IMR-90 (cell line): ENCODE measurements around the gene GLCCI1. TPM values are rescaled to one million over a fixed set of nuclear protein-coding genes. Genes with fewer than 3 reads are reported as not detected.

Source experiments
- ATAC-seq: fragments of 200-7000 bp; cut with Tn5 transposase; 2 replicates; pipeline ENCODE4 v1.9.1; 2020; ENCODE audit warnings: low read depth, mild to moderate bottlenecking, moderate library complexity
- BruUV-seq: library from RNA; stranded (reverse); fragments of 400-500 nt; replicated peaks from 2 replicates; lab custom pipeline; 2021; lab: Mats Ljungman, UMichigan
- CTCF ChIA-PET: fragments of 300-600 bp; formaldehyde crosslinking; extraction: SDS; loops from one replicate; lab custom pipeline; 2021; ENCODE audit warnings: antibody characterized with exemption; lab: Yijun Ruan, JAX
- POLR2A ChIA-PET: fragments of 300-600 bp; sonication (Branson Sonifier 250); formaldehyde crosslinking; loops from one replicate; lab custom pipeline; 2022; ENCODE audit warnings: antibody characterized with exemption; ENCODE audit not compliant: unreplicated experiment; lab: Charles Lee
- DNase-seq: peaks from one replicate; pipeline ENCODE4 v3.0.0; 2013
- H2AFZ ChIP-seq: replicated peaks from 2 replicates; pipeline ENCODE3; 2013; ENCODE audit warnings: low read length, mild to moderate bottlenecking; ENCODE audit not compliant: poor library complexity
- H2AK5ac ChIP-seq: 2 replicates; pipeline ENCODE4 v1.6.1; 2013; ENCODE audit warnings: low read depth, low read length, inconsistent platforms
- H2AK9ac ChIP-seq: replicated peaks from 2 replicates; pipeline ENCODE3; 2013; ENCODE audit warnings: mild to moderate bottlenecking, low read depth, low read length, moderate library complexity; ENCODE audit not compliant: poor library complexity
- H2BK120ac ChIP-seq: 2 replicates; pipeline ENCODE4 v1.6.1; 2013; ENCODE audit warnings: low read depth, low read length, inconsistent platforms
- H2BK15ac ChIP-seq: 3 replicates; pipeline ENCODE4 v1.6.1; 2013; ENCODE audit warnings: low read depth, low read length, inconsistent platforms
- H2BK20ac ChIP-seq: 2 replicates; pipeline ENCODE4 v1.6.1; 2013; ENCODE audit warnings: low read depth, mild to moderate bottlenecking, inconsistent platforms, low read length, moderate library complexity
- H2BK5ac ChIP-seq: 2 replicates; pipeline ENCODE4 v1.6.1; 2013; ENCODE audit warnings: mild to moderate bottlenecking, low read depth, low read length, inconsistent platforms; ENCODE audit not compliant: poor library complexity, severe bottlenecking
- H3K14ac ChIP-seq: replicated peaks from 2 replicates; pipeline ENCODE4 v1.6.1; 2013; ENCODE audit warnings: low read depth, low read length, inconsistent platforms
- H3K18ac ChIP-seq: 2 replicates; pipeline ENCODE4 v1.6.1; 2013; ENCODE audit warnings: low read depth, low read length, control low read depth
- H3K23ac ChIP-seq: 2 replicates; pipeline ENCODE4 v1.6.1; 2013; ENCODE audit warnings: low read depth, low read length, inconsistent platforms
- H3K27ac ChIP-seq: 2 replicates; pipeline ENCODE4 v1.5.1; 2013; ENCODE audit warnings: mild to moderate bottlenecking, control low read depth, low read length; ENCODE audit not compliant: insufficient read depth
- H3K27me3 ChIP-seq: 2 replicates; pipeline ENCODE4 v1.6.1; 2013; ENCODE audit warnings: low read length; ENCODE audit not compliant: control insufficient read depth, insufficient read depth
- H3K36me3 ChIP-seq: 2 replicates; pipeline ENCODE4 v1.6.1; 2013; ENCODE audit warnings: low read length, mixed read lengths; ENCODE audit not compliant: control insufficient read depth, insufficient read depth
- H3K4ac ChIP-seq: 2 replicates; pipeline ENCODE4 v1.6.1; 2013; ENCODE audit warnings: low read depth, low read length, inconsistent platforms
- H3K4me1 ChIP-seq: 2 replicates; pipeline ENCODE4 v1.6.1; 2013; ENCODE audit warnings: low read length, mixed read lengths; ENCODE audit not compliant: control insufficient read depth, insufficient read depth
- H3K4me2 ChIP-seq: 2 replicates; pipeline ENCODE4 v1.6.1; 2013; ENCODE audit warnings: low read depth, mild to moderate bottlenecking, control low read depth, low read length, moderate library complexity
- H3K4me3 ChIP-seq: 2 replicates; pipeline ENCODE4 v1.5.1; 2013; ENCODE audit warnings: low read depth, mild to moderate bottlenecking, control low read depth, low read length, moderate library complexity; ENCODE audit not compliant: insufficient read depth
- H3K56ac ChIP-seq: 2 replicates; pipeline ENCODE4 v1.6.1; 2013; ENCODE audit warnings: low read length, inconsistent platforms; ENCODE audit not compliant: insufficient read depth; ENCODE audit errors: extremely low read depth
- H3K79me1 ChIP-seq, 2 experiments: 2 replicates each; pipeline ENCODE4 v1.6.1; 2013; ENCODE audit warnings: low read length in 2 of 2, inconsistent platforms in 1 of 2, low read depth in 1 of 2
- H3K9ac ChIP-seq: 2 replicates; pipeline ENCODE4 v1.6.1; 2013; ENCODE audit warnings: low read depth, low read length, control low read depth
- H3K9me1 ChIP-seq: 2 replicates; pipeline ENCODE4 v1.6.1; 2013; ENCODE audit warnings: low read length, inconsistent platforms; ENCODE audit not compliant: insufficient read depth
- H3K9me3 ChIP-seq: 2 replicates; pipeline ENCODE4 v1.6.1; 2013; ENCODE audit warnings: low read length; ENCODE audit not compliant: control insufficient read depth, insufficient read depth
- H4K20me1 ChIP-seq: 2 replicates; pipeline ENCODE4 v1.6.1; 2013; ENCODE audit warnings: low read length, inconsistent platforms; ENCODE audit not compliant: insufficient read depth
- H4K5ac ChIP-seq: 2 replicates; pipeline ENCODE4 v1.6.1; 2013; ENCODE audit warnings: mild to moderate bottlenecking, low read depth, low read length, control low read depth
- H4K8ac ChIP-seq, 2 experiments: 2 replicates each; pipeline ENCODE4 v1.6.1; 2013; ENCODE audit warnings: low read depth in 2 of 2, low read length in 2 of 2, control low read depth in 1 of 2, inconsistent platforms in 1 of 2
- H4K91ac ChIP-seq: 2 replicates; pipeline ENCODE4 v1.6.1; 2013; ENCODE audit warnings: low read depth, low read length, inconsistent platforms; ENCODE audit not compliant: insufficient read depth
- BHLHE40 ChIP-seq: fragments of 150-350 bp; IDR thresholded peaks from 2 replicates; pipeline ENCODE4 v1.6.1; 2016; ENCODE audit warnings: mild to moderate bottlenecking, low read depth, low read length
- CEBPB ChIP-seq: IDR thresholded peaks from 2 replicates; pipeline ENCODE4 v1.6.1; 2012; ENCODE audit warnings: low read depth, low read length, improper control_type of control experiment
- CHD1 ChIP-seq: IDR thresholded peaks from 2 replicates; pipeline ENCODE4 v1.6.1; 2012; ENCODE audit warnings: low read depth, low read length, improper control_type of control experiment
- FOS ChIP-seq: fragments of 150-350 bp; IDR thresholded peaks from 2 replicates; pipeline ENCODE4 v1.6.1; 2016; ENCODE audit warnings: low read depth, low read length
- MAZ ChIP-seq: IDR thresholded peaks from 2 replicates; pipeline ENCODE4 v1.6.1; 2012; ENCODE audit warnings: low read depth, mild to moderate bottlenecking, low read length, improper control_type of control experiment, moderate library complexity, borderline replicate concordance
- MXI1 ChIP-seq: IDR thresholded peaks from 2 replicates; pipeline ENCODE4 v1.6.1; 2012; ENCODE audit warnings: low read depth, mild to moderate bottlenecking, low read length, moderate library complexity, borderline replicate concordance
- NFE2L2 ChIP-seq: fragments of 150-350 bp; IDR thresholded peaks from 2 replicates; pipeline ENCODE4 v1.6.1; 2016; ENCODE audit warnings: low read depth, mild to moderate bottlenecking, low read length
- POLR2A ChIP-seq: IDR thresholded peaks from 2 replicates; pipeline ENCODE4 v1.6.1; 2012; ENCODE audit warnings: mild to moderate bottlenecking, low read depth, low read length
- RAD21 ChIP-seq: IDR thresholded peaks from 2 replicates; pipeline ENCODE4 v1.6.1; 2012; ENCODE audit warnings: low read length, improper control_type of control experiment
- RCOR1 ChIP-seq: IDR thresholded peaks from 2 replicates; pipeline ENCODE4 v1.6.1; 2012; ENCODE audit warnings: mild to moderate bottlenecking, low read length, improper control_type of control experiment; ENCODE audit not compliant: insufficient replicate concordance
- RFX5 ChIP-seq: IDR thresholded peaks from 2 replicates; pipeline ENCODE4 v1.8.0; 2012; ENCODE audit warnings: low read depth, mild to moderate bottlenecking, low read length, moderate library complexity
- SMC3 ChIP-seq: fragments of 150-350 bp; IDR thresholded peaks from 2 replicates; pipeline ENCODE4 v1.6.1; 2016; ENCODE audit warnings: low read depth, mild to moderate bottlenecking, antibody characterized with exemption, low read length, moderate library complexity
- WGBS, 2 experiments: methylation state at CpG; one replicate each; pipeline versions ENCODE4 v1.1.5 to v1.1.7; 2013; ENCODE audit warnings: missing lambda C conversion rate in 2 of 2; ENCODE audit not compliant: insufficient read length in 1 of 2; ENCODE audit errors: extremely low coverage in 2 of 2; 5-methylcytosine and 5-hydroxymethylcytosine counted together
- dilution Hi-C: fragments of 300-500 bp; cut with HindIII; formaldehyde crosslinking; loops from one replicate; pipeline ENCODE4 v1.14.3; 2018; ENCODE audit warnings: low sequenced_read_pairs; ENCODE audit not compliant: unreplicated experiment
- in situ Hi-C: fragments of 300-500 bp; cut with MboI; formaldehyde crosslinking; loops from 3 replicates; pipeline ENCODE4 v1.14.3; 2019; ENCODE audit warnings: low sequenced_read_pairs, inconsistent platforms, mixed read lengths
- intact Hi-C: fragments of 100-400 bp; cut with micrococcal nuclease; formaldehyde crosslinking; loops from 2 replicates; pipeline ENCODE4 v1.10.0; 2022
- polyA plus RNA-seq, 3 experiments: library from polyadenylated mRNA; depleted of rRNA; stranded (reverse); fragments of >200 nt; gene quantifications; 2 replicates each; pipeline ENCODE4 v1.2.3, GENCODE V29; 2012; ENCODE audit warnings: low replicate concordance in 1 of 3
- total RNA-seq: library from RNA; depleted of rRNA; stranded (reverse); fragments of >200 nt; gene quantifications from 2 replicates; pipeline ENCODE4 v1.2.3, GENCODE V29; 2012
- TF ChIP-seq, protein P1 (sequence below): conservative IDR thresholded peaks from 2 replicates; pipeline ENCODE4 v1.5.1; 2012; ENCODE audit warnings: mild to moderate bottlenecking, low read depth, low read length, improper control_type of control experiment

The GLCCI1 gene
- total and polyA plus RNA-seq, 2 of the 4 experiments (the other 2 are of a cell fraction), result 4.1 to 6.2 TPM

GRCh38 chr7:7970531-7971307 is 2.1 kb downstream of the GLCCI1 start (continued):
- TF ChIP-seq SMC3 (no peak; the same call in 1 of the 2 replicates), RCOR1 (no peak)

GRCh38 chr7:7971308-7972040 is 2.9 kb downstream of the GLCCI1 start:
- Histone ChIP-seq H2BK5ac (no peak overlapping the region), H2BK120ac (no peak overlapping the region), H3K14ac (no peak overlapping the region), H3K4me2 (peak overlapping the region; percentile 97), H4K8ac (no peak overlapping the region), H3K4me3 (peak overlapping the region; percentile 80; the same call in 1 of the 2 replicates), H3K9ac (no peak overlapping the region), H3K36me3 (no peaks in the 10 kb centered on the region), H3K56ac (no peak overlapping the region), H3K9me3 (no peaks in the 10 kb centered on the region), H3K4me1 (peaks cover 4% of the 10 kb centered on the region; the same call in 1 of the 2 replicates), H4K5ac (no peak overlapping the region), H3K27ac (no peak overlapping the region), H2BK15ac (no peak overlapping the region), H3K4ac (no peak overlapping the region), H2AK5ac (no peak overlapping the region), H3K23ac (no peak overlapping the region), H4K20me1 (peaks cover 18% of the 10 kb centered on the region; the same call in 1 of the 2 replicates), H2AFZ (no peak overlapping the region), H3K18ac (no peak overlapping the region), H3K9me1 (0 out of 2 replicates have a peak, but pooled peaks cover 3% of the 10 kb centered on the region), H2BK20ac (no peak overlapping the region), H3K79me1 (peaks cover 19 to 38% of the 10 kb centered on the region in 2 experiments), H4K91ac (no peak overlapping the region), H3K27me3 (no peaks in the 10 kb centered on the region), H2AK9ac (no peak overlapping the region)
- in situ Hi-C loops, result loop anchor here (10.0 to 25.0 kb wide), 2 partner anchors 287 to 534 kb away; no protein-coding TSS in a partner anchor
- ATAC-seq (no peak), DNase-seq (no peak)
- CTCF ChIA-PET, result interaction anchor here (0.5 to 1.0 kb wide), 2 partner anchors 10 to 64 kb away, joined by 3 read pairs; no protein-coding TSS in a partner anchor
- POLR2A ChIA-PET, result no interaction called here
- dilution Hi-C loops, result no loop called here
- intact Hi-C loops, result loop anchor here (2.0 to 5.0 kb wide), 4 partner anchors 209 to 331 kb away; partner anchors contain the start of gene UMAD1
- no TSS peak for BruUV-seq
- 69% methylated on average over 2 of the region's 9 CpGs; no CpG with 5 or more reads in 1 of the 2 experiments for WGBS, 2 experiments
- no peak for TF ChIP-seq MXI1
- no peak for TF ChIP-seq BHLHE40
- TF ChIP-seq RFX5, result no peak
- no peak for TF ChIP-seq CEBPB
- TF ChIP-seq MAZ, result no peak
- TF ChIP-seq POLR2A, result no peak
- TF ChIP-seq, protein P1, sequence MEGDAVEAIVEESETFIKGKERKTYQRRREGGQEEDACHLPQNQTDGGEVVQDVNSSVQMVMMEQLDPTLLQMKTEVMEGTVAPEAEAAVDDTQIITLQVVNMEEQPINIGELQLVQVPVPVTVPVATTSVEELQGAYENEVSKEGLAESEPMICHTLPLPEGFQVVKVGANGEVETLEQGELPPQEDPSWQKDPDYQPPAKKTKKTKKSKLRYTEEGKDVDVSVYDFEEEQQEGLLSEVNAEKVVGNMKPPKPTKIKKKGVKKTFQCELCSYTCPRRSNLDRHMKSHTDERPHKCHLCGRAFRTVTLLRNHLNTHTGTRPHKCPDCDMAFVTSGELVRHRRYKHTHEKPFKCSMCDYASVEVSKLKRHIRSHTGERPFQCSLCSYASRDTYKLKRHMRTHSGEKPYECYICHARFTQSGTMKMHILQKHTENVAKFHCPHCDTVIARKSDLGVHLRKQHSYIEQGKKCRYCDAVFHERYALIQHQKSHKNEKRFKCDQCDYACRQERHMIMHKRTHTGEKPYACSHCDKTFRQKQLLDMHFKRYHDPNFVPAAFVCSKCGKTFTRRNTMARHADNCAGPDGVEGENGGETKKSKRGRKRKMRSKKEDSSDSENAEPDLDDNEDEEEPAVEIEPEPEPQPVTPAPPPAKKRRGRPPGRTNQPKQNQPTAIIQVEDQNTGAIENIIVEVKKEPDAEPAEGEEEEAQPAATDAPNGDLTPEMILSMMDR, result no peak
- TF ChIP-seq FOS, result no peak
- TF ChIP-seq SMC3, result no peak
- no peak for TF ChIP-seq CHD1
- no peak for TF ChIP-seq RAD21
- no peak for TF ChIP-seq NFE2L2
